ENCODE measurements around the gene SEZ6L2.
"Not testable (repeated sequence)": the region's sequence is repeated elsewhere in the genome, so short reads cannot be mapped to it uniquely, and the experiment has no call there.

Gene SEZ6L2

GRCh38 chr16:29891525-29892457, 7.6 kb downstream of the SEZ6L2 start:
- no peak for DNase-seq (ENCODE audit: low read depth in 2 of 2)

DNA sequence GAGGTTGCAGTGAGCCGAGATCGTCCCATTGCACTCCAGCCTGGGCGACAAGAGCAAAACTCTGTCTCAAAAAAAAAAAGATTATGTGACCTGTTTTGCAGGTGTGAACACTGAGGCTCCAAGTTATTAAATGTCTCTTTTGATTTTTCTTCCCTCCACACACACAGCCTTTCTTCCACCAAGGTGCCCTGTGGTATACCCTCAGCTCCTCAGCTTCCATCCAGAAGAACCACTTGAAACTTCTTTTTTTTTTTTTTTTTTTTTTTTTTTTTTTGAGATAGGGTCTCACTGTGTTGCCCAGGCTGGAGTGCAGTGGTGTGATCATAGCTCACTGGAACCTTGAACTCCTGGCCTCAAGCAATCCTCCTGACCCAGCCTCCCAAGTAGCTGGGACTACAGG, 10.0 kb downstream of the SEZ6L2 start:
- DNase-seq (ENCODE audit: low read depth in 2 of 2): not testable (repeated sequence)

DNA sequence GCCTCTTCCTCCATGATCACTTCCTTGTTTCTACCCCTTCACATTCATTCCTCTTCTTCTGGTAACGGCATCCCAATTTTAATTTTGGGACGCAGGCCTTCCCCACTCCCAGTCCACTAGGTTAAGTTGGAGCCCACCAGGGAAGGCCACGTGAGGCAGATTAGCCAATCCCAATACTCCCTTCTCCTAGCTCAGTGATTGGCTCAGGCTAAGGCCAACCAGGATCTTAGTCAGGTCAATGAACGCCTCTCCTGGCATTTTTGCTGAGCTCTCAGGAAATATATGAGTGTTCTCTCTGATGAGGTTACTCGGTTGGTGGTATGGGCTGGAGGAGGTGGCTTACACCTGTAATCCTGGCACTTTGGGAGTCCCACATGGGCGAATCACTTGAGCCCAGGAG, 15.4 kb downstream of the SEZ6L2 start:
- DNase-seq (ENCODE audit: low read depth in 2 of 2): no peak

DNA sequence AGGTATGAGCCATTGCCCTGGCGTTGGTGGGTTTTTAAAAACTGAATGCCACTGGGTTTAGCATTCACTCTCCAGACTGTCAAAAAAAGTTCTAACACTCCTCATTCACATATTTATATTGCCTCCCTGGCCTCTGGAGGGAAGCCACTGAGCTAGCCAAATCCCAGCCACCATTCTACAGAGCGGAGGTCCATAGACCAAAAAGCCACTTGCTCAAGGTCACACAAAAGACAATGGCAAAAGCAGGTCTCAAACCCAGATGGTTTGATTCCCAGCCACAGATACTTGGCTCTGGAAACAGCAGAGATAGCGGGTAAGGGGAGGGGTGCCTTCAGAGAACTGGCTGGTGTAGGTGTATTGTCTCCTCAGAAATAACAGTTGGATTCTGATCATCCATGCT, 18.3 kb downstream of the SEZ6L2 start:
- DNase-seq (ENCODE audit: low read depth in 2 of 2): no peak

DNA sequence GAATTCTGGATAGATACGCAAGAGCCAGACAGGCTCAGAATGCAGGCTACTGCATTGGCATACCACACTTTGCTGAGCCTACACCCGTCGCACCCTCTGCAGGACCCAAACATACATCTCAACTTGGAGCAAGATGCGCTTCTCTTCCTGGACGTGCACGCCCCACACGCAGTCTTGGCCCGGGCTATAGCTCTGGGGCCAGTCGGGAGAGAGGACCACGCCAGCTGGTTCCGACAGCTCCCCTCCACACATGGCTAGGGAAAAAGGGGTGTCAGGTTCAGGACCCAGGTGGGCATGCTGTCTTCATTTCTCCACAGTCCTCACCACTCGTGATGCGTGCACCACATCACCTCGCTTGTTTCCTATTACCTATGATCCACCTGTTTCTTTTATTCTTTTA, 21.2 kb downstream of the SEZ6L2 start:
- no peak for DNase-seq (ENCODE audit: low read depth in 2 of 2)

DNA sequence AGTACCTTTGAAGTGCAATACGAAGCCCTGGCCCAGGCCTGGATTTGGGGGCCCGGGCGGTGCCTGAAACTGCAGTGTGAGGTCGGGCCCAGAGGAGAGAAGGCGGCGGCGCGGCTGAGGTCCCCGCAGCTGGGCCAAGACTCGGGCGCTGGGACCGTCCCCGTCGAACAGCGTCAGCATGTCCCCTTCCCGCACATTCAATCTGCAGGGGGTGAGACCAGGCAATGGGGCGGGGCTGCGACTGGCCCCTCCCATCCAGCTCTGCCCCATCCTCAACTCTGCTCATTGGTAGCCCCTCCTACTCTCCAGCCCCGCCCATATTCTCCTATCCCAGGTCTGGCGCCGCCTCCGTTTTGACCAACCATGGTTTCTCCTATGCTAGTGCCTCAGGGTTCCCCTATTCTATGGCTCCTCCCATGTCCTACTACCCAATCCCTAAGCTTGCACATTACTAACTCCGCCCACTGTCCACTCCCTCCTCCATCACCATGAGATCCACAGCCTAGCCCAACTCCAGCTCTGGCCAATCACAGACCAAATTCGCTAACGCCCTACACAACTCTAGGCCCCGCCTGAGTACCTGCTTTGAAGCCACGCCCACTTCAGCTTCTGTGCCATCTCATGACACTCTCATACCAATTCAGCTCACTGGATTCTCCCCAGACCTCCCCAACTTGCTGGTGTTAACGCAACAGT, 21.9 kb downstream of the SEZ6L2 start:
- no peak for DNase-seq (ENCODE audit: low read depth in 2 of 2)

- no peak for DNase-seq (ENCODE audit: low read depth in 2 of 2)
These were observed 22.6 kb downstream of the SEZ6L2 start for GRCh38 chr16:29876594-29877249.

DNA sequence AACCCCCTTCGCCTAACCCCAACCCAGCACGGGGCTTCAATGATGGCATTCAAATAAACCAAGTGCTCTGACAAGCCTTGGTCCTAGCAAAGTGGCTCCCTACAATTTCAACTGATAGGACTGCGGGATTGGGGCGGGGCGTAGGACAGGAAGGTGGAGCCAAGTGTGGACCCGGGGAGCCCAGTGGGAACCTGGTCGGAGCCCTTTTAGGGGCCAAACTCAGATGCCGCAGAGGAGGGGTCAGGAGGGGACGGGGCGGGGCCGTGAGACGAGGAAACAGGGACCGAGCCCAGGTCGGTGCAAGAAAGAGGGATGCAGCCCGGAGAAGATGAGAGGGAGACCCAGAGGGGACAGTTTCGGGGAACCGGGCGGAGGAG, 23.1 kb downstream of the SEZ6L2 start:
- no peak for DNase-seq (ENCODE audit: low read depth in 2 of 2)

GRCh38 chr16:29875206-29875605, 24.1 kb downstream of the SEZ6L2 start:
- no peak for DNase-seq (ENCODE audit: low read depth in 2 of 2)

GRCh38 chr16:29873319-29873718, 26.0 kb downstream of the SEZ6L2 start:
- DNase-seq (ENCODE audit: low read depth in 2 of 2): no peak

DNA sequence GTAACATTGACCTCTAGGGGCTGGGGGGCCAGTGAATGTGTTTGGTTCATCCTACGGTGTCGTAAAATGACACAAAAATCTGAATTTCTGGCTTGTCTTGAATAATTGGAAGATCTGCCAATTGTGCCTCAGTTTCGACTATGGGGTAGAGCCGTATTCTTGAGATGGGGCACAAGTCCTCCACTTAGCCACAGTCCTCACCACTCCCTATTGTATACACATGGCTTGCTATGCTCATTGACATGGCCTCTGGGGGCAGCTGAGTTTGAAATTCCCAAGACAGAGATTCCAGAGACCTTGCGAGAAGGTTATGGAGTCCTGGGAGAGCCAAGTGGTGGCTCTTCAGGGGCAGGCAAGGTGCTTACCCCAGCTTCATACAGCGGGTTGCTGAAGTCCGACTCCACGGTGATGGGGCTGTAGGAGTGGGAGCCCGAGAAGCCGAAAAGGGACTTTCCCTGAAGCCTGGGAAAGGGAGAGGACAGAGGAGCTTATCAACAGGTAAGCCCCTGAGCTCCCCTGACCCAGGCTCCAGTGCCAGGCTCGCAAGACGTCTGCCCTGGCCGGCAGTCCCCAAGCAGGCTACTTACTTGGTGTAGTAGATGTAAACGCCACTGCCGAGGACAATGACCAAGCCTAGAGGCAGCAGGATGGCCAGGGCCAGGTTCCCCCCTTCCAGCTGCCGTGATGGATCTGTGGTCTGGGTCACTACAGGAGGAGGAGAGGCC, 27.4 kb downstream of the SEZ6L2 start:
- no peak for DNase-seq (ENCODE audit: low read depth in 2 of 2)

GRCh38 chr16:29869067-29869466, 30.3 kb downstream of the SEZ6L2 start:
- not testable (repeated sequence) for DNase-seq (ENCODE audit: low read depth in 2 of 2)

GRCh38 chr16:29868396-29869009, 30.8 kb downstream of the SEZ6L2 start:
- no peak for DNase-seq (ENCODE audit: low read depth in 2 of 2)

DNA sequence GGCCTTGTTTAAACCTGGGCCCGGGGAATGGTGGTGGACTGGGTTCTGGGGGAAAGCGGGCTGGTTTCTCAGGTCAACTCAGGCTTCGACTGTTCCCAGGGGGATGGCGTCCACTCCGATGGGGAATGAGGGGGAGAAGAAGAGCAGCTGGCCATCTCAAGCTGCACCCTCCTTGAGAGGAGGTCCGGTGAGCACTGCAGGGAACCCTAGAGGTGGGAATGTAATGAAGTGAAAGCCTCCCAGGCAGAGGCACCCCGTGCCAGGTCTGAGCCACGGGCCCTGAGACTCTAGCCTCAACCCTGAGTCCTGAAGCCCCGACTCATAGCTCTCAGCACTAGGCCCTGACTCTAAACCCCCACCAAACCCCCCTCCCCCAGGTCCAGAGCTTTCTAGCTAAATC, 35.1 kb downstream of the SEZ6L2 start:
- no peak for DNase-seq (ENCODE audit: low read depth in 2 of 2)

- DNase-seq (ENCODE audit: low read depth in 2 of 2): no peak
These were observed 35.7 kb downstream of the SEZ6L2 start for GRCh38 chr16:29863669-29863984.

DNA sequence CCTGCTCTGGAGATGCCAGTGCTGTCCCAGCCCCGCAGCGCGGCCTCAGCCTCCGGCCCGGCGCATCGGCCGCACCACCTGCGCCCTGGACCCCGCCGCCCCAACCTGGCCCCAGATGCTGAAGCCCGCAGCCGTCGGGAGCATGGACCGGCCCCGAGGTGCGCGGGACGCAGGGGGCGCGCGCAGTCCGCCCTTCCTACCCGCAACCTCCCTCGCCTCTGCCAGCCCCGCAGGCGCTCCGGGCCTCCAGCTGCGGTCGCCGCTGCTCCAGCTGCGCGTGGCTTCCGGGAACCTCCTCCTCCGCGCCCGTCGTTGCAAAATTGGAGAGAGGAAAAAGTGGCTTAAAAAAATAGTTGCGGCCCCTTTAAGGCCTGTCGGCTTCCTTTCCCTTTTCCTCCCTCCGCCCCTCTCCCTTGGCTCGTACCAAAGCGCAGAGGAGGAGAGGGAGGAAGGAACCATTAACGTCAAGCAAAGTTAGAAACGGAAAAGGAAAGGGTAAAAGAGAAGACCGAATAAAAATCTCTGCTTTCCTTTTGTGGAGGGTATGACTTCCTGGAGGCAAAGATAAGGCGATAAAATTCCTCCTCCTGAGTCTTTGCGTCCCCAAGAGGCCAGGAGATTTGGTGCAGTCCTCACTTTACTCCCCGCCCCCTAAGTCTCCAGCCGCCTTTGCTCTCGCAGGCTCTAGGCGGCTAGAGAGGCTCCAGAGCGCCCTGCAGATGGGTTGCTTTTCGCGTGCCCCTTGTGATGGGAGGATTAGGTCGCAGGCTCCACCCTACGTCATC, 36.3 kb downstream of the SEZ6L2 start, which contains the start of gene CDIPT:
Gene CDIPT (minus strand): TSS at position 343 of the 785 bp plus-strand sequence. CDS start 369 bp downstream, outside the sequence.
- DNase-seq (ENCODE audit: low read depth in 2 of 2): peak; percentile 82 to 84

DNA sequence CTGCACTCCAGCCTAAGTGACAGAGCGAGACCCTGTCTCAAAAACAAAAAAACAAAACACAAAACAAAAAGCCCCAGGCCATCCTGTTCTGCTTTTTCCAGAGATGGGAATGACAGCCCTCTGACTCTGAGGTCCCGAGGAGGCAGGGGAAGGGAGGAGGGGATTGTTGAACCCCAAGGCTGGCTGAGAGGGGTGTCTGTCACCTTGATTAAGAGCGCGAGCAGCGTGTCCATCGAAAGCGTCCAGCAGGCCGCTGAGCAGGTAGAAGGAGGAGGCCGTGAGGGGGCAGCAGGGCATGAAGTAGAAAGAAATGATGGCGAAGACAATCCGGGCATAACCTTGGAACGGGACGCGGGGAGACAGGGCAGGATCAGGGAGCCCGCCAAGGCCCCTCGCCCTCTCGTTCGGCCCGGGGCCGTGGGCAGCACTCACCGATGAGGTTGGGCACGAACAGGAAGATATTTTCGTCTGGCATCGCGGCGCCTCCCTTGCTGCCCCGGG, 36.9 kb downstream of the SEZ6L2 start:
- no peak for DNase-seq (ENCODE audit: low read depth in 2 of 2)

- DNase-seq (ENCODE audit: low read depth in 2 of 2): no peak
These were observed 39.1 kb downstream of the SEZ6L2 start for GRCh38 chr16:29860218-29860617.

DNA sequence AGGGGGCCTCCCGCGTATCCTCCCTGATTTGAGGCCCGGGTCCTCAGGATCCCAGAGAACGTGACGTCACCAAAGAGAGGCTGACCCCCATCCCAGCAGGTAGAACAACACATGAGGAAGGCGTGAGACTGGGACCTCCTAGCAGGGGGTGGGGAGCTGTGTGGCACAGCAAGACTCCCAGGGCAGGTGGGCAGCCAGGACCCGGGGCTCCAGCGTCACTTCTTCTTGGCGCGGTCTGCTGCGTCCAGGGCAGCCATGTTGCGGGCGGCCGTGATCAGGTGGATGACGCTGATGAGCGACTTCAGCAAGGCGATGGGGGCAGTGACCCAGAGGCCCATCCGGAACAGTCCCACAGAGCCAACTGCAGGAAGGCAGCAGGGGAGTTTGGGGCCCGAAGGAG, 40.4 kb downstream of the SEZ6L2 start:
- DNase-seq (ENCODE audit: low read depth in 2 of 2): no peak

DNA sequence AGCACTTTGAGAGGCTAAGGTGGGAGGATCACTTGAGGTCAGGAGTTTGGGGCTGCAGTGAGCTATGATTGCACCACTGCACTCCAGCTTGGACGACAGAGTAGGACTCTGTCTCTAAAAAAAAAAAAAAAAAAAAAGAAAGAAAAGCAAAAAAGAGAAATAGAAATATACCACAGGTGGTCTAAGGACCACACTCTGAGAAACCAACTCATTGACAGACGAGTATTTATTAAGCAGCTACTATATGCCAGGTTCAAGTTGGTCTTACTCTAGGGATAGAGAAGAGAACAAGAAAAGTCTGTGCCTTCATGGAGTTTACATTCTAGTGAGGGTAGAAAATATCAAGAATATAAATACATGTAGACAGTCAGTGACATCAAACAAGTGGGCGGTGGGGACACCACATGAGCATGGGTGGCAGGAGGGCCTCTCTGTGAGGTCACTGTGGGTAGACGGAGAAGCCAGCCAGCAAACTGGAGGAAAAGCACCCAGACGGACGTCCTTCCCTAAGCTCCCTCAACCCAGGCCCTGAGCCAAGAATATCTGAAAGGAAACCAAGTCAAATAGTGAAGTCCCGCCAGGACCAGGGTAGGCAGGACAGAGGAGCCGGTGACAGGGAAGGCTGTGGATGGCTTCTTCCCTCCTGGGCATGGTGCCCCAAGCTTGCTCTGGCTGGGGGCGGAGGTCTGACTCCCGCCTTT, 41.1 kb downstream of the SEZ6L2 start:
- no peak for DNase-seq (ENCODE audit: low read depth in 2 of 2)
